OCI-M1 (cell line): Measurements from ENCODE around the gene FHIT.
A peak's percentile ranks its signal among the peaks of the same experiment; 100 is the strongest.

Experiments used
- DNase-seq: peaks from one replicate; lab custom pipeline; 2025; lab: John Stamatoyannopoulos, UW

FHIT gene

GRCh38 chr3:59877263-59878037 lies 1373.8 kb downstream of the FHIT start:
- DNase-seq, result peak; percentile 45

DNA sequence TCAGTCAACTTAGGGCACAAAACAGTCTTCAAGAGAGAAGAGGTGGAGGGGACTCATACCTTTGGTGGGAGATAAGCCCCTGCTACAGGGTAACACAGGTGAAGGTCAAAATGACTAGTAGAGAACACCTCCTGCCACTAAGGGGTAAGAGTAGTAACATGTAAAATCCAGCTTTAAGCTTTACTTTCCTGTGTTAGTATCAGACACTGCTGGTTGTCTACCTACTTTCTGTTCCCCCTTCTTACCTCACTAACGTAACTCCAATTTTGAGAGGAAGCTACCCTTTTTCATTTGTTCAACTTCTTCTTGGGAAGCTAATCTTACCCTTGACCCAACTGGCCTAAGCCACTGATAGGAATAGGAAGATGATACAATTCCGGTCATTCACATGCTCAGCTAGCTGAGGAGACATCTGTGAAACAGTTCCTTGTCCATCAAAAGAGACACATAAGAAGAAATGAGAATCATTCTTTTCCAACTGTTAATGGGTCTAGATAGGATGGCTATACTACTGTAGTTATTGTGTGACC lies 1374.7 kb downstream of the FHIT start:
- no peak for DNase-seq

DNA sequence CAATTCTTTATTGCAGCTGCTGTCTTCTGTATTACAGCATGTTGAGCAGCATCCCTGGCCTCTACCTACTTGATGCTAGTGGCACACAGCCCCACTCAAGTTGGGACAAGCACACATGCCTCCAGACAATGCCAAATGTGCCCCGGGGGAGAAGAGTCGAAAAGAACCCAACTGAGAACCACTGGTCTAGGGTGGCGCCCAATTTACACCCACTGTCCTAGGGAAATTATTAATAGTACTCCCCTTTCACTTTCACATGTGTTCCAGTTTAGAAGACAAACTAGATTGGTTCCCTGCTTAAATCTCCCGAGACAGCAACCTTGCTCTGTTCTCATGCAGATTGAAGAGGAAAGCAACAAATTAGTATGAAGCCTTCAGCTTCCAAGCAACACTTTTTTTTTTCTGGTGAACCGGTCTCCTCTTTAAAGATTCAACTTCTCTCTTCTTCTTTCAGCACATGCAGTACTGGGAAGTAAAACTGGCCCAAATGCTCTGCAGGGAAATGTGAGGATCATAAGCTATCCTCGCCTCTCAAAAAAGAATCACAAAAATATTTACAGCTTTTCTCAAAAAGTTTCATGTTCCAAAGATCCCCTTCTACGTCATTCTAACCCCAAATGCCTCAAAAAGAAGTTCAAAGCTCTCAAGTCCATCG lies 1377.5 kb downstream of the FHIT start:
- DNase-seq, result no peak

DNA sequence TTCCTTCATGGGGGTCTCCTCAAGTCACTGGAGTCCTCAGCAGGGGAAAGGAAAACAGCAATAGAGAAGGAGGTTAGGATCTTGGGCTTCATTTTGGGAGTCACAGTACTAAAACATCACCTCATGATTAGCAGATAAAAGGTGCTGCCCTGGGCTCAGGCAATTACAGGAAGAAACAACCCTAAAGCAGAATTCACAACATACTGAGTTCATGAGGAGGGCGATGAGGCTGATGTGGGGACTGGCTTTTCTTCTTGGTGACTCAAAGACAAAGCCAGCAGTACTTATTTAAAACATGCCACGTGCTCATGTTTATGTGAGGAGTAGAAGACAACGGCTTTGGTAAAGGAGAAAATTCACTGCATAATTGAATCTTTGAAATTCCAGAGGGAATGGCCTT lies 1379.1 kb downstream of the FHIT start:
- no peak for DNase-seq

DNA sequence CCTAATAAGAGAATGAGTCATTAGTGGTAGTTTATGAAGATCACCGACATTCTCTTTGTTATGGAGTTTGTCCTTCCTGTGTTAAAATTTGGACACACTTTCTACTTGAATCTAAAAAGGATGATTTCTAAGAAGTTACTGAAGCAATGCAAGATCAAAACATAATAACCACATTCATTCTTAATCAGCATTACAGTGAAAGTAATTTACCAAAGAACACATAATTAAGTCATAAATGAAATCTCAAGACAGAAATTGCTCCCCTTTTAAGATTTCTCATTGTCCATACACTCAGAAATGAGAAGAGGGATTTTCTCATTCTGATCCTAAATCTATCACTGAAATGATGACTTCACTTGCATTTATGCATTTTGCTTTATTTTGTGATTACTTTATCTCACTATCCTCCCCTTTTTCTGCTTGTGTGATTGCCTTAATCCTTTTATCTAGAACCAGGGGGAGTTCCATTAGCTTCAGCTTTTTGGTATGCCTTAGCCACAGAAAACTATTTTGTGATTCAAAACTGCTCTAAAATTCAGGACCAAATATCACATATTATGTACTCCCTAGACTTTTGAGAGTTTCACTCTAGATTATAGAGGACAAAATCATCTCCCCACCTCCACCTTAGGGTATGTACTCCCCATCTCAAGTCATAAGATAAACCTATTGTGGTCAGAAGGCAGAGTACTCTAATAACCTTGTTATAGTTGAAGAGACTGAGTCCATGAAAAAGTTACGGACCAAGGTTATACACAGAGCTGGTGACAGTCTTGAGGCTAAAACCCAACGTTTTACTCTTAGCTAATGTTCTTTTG lies 1383.9 kb downstream of the FHIT start:
- DNase-seq, result no peak

DNA sequence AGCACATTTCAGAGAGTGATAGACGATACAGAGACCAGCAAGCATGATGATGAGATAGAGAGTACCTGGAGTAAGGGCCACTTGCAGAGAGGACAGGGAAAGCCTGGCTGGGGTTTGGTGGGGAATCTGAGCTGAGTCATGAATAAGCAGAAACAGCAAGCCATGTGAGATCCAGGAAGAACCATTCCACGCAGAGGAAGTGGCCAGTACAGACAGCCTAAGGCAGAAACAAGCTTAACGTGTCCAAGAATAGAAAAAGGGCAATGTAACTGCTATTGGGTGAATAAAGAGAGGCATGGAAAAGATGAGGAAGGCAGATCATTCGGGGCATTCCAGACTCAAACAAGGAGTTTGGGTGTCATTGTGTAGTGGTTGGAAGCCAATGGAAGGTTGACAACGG lies 1385.2 kb downstream of the FHIT start:
- DNase-seq, result no peak

GRCh38 chr3:59865351-59865750 lies 1385.9 kb downstream of the FHIT start:
- no peak for DNase-seq

DNA sequence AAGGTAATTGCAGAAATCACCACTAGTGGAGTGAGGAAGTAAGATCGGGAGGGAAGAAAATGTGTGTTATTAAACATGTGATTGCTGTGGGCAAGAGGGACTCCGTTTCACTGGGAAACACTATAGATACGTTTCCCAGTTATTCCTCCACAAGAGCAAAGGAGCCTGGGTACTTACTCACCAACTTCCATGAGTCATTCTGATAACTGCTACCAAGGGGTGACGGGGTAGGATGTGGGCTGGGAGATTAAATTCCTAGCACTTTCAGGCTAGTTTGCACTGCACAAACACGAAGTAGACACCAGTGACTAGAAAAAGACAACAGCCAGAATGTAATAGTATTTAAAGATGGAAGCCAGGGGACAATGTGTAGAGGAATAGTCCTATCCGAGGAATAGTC lies 1388.6 kb downstream of the FHIT start:
- peak; percentile 72 for DNase-seq

GRCh38 chr3:59857589-59858346 lies 1393.5 kb downstream of the FHIT start:
- DNase-seq, result peak; percentile 88

DNA sequence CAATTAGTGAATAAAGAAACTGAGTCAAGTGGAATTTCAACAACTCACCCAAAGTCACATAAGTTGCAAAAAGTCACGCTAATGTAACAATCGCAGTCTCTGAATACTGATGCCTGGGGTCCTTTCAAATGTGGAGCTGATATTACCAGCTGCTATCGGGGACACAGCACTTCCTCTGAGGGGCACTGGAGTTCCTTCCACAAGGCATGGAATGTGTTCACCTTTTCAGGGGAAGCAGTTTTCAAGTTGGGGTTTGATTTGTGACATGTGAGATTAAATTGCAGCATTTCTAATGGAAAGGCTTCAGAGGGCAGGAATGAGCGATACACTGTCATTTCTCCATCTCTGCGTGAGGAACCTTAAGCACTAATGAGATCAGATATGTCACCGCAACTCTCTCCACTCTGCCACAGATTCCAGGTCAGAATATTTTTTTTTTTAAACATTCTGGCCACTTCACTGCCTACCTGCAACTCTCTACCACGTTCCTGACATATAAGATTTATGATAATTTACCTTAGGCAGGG lies 1394.3 kb downstream of the FHIT start:
- no peak for DNase-seq

DNA sequence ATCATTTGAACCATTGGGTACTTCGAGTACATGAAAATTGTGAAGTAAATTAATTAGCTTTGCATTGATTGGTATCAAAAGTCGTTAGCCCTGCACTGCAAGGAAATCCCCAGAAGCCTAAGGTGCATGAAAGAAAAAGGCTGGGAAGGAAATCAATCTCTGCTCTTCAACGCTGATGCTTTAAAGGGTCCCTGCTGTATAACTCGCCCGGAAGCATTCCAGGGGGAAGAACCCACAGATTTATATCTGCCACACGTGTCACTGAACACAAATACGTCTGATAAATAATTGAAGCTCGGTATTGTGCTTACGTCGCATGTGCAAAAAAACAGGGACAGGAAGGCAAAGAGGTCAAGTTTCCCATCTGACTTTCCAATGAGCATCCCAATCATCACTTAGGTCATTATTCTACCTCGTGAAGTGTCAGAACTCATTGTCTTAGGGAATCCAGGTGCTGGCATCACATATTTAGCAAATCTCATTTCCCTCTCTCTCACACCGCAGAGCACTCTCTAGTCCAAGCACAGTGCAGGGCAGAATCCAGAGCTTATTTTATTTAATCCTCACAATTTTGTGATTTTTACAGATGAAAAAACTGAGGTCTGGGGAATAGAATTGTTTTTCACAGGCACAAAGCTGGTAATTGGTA lies 1397.1 kb downstream of the FHIT start:
- DNase-seq, result no peak

DNA sequence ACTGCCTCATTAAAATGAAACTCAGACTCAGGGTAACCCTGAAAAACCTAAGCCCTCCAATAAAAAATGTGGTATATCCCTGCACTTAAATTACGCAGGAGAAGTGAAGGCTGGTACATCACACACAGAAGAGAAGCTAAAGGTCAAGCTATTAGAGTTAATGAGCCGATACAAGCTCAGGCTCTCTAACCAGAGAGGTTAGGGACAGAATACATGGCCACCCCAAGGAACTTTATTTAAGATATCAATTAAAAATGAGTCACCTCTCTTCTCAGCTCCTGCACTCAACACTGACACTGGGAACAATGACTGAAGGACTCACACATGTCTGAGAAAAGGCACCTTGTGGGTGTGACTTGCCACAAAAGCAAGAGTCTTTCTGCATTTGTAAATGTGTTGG lies 1400.8 kb downstream of the FHIT start:
- DNase-seq, result no peak

- DNase-seq, result no peak
Measured at GRCh38 chr3:59845386-59845785, 1405.9 kb downstream of the FHIT start.

DNA sequence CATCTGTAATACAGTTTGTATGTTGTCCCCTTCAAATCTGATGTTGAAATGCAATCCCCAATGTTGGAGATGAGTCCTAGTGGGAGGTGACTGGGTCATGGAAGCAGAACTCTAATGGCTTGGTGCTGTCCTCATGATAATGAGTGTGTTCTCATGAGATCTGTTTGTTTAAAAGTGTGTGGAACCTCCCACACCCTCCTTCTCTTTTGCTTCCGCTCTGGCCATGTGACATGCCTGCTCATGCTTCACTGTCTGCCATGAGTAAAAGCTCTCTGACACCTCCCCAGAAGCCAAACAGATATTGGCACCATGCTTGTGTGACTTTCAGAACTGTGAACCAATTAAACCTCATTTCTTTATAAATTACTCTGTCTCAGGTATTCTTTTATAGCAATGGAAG lies 1407.4 kb downstream of the FHIT start:
- DNase-seq, result no peak

GRCh38 chr3:59839810-59840515 lies 1411.3 kb downstream of the FHIT start:
- DNase-seq, result peak; percentile 42

GRCh38 chr3:59839283-59839682 lies 1412.0 kb downstream of the FHIT start:
- peak; percentile 66 for DNase-seq

DNA sequence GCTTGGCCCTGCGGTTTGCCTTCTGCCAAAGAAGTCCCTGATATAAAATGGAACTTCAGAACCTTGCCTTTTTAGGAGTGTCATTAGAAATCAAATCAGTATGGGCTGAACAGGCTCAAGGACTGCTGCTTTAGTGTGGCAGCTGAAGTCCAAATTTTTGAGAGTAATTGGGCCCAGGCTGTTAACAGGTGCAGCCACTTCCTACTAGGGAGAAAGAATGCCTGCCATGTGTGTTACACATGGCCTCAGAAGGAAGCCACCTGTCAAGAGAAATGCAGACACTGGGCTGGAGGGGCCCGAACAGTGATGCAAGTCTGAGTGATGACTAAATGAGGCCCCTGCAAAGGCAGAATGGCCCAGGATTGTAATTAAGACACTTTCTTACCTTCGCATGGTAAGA lies 1414.7 kb downstream of the FHIT start:
- no peak for DNase-seq

DNA sequence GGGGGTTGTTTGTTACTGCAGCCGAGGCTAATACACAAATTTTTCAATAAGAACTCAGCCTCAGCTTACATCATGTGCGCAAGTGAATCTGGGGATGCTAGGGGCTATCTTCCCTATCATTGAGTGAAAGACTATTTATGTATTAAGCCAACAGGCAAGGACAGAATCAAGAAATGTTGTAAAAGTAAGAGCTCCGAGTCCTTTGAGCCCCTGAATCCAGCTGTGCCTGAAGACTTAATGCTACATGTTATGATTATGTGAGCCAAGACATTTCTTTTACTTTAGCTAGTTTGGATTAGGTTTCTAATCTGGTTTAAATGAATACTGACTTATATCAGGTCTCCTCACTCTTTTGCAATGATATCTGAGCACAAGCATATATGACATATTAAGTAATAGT lies 1418.5 kb downstream of the FHIT start:
- DNase-seq, result no peak

- peak; percentile 50 for DNase-seq
Measured at GRCh38 chr3:59832241-59832640, 1419.0 kb downstream of the FHIT start.

DNA sequence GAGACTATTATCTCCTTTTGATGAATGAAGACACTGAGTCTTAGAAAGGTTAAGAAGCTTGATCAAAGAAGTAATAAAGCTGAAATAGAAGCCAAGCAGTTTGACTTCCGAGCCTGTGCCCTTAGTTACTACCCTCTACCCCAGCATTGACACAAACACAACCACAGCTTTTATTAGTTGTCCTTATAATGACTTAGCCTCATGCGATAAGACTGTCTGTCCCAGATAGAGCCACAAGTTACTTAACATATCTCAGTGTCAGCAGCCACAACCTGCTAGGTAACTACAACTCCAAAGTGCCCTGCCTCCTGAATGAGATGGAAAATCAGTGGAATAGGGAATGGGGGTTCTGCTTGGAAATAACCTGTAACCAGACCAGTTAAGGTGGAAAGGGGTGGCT lies 1419.9 kb downstream of the FHIT start:
- DNase-seq, result no peak
